Glutamatergic neuron (in vitro differentiated cells): ENCODE data around the gene SLC35E1. TPM values are rescaled to one million over a fixed set of nuclear protein-coding genes. Genes with fewer than 3 reads are reported as not detected.

Experiments
- DNase-seq: peaks from one replicate; pipeline ENCODE4 v3.0.0; 2022
- H3K27ac Mint-ChIP-seq: one replicate; pipeline ENCODE4 v1.8.0; 2020; ENCODE audit warnings: mild to moderate bottlenecking, mixed read lengths, inconsistent platforms; ENCODE audit not compliant: unreplicated experiment
- H3K27me3 Mint-ChIP-seq: one replicate; pipeline ENCODE4 v1.8.0; 2020; ENCODE audit warnings: mild to moderate bottlenecking, moderate library complexity, mixed read lengths, inconsistent platforms; ENCODE audit not compliant: unreplicated experiment
- H3K36me3 Mint-ChIP-seq: one replicate; pipeline ENCODE4 v1.8.0; 2020; ENCODE audit warnings: mild to moderate bottlenecking, mixed read lengths, inconsistent platforms; ENCODE audit not compliant: unreplicated experiment
- H3K4me1 Mint-ChIP-seq: one replicate; pipeline ENCODE4 v1.8.0; 2020; ENCODE audit warnings: mild to moderate bottlenecking, low read depth, mixed read lengths, inconsistent platforms; ENCODE audit not compliant: unreplicated experiment
- H3K4me3 Mint-ChIP-seq: one replicate; pipeline ENCODE4 v1.8.0; 2020; ENCODE audit warnings: mild to moderate bottlenecking, mixed read lengths, inconsistent platforms; ENCODE audit not compliant: unreplicated experiment
- H3K9me3 Mint-ChIP-seq: one replicate; pipeline ENCODE4 v1.8.0; 2020; ENCODE audit warnings: mild to moderate bottlenecking, moderate library complexity, mixed read lengths, inconsistent platforms; ENCODE audit not compliant: unreplicated experiment
- CTCF ChIP-seq: fragments of 200-600 bp; sonication (generic); IDR thresholded peaks from one replicate; pipeline ENCODE4 v1.5.0; 2021; ENCODE audit not compliant: partially characterized antibody, unreplicated experiment
- total RNA-seq: library from RNA; stranded (reverse); fragmentation: NEBNext Ultra II Directional; extraction: Animal tissue kit (Norgen Biotek cat#: 25700); gene quantifications from one replicate; pipeline ENCODE4 v1.2.1, GENCODE V29; 2021; ENCODE audit not compliant: unreplicated experiment

SLC35E1 gene
- total RNA-seq, 1 donor from 2014 or later: 31.9 TPM

DNA sequence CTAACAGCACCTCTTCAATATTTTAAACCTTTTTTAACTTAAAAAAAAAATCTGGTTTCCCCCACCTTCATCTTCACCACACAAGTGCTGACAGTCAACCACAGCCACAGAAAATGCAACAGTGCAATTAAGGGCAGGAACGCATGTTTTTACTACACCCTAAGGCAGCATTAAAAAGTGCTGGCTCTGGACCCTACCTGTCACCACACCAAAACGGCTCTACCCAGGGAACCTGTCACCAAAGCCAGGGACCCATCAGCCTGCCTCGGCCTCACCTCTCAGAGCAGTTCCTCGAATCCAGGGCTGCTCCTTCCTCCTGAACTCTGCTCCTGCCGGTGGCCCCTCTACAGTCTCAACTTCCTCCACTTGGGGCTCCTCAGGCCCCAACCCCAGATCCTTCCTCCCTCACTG lies 22.5 kb upstream of the SLC35E1 start:
- no peak overlapping the region for H3K27ac Mint-ChIP-seq

GRCh38 chr19:16594131-16594586 lies 21.9 kb upstream of the SLC35E1 start:
- no peak for TF ChIP-seq CTCF
- no peaks in the 10 kb centered on the region for H3K36me3 Mint-ChIP-seq

More for the DNA sequence above, 22.5 kb upstream of the SLC35E1 start:
- Mint-ChIP-seq H3K9me3 (peaks cover 7% of the 10 kb centered on the region), H3K4me3 (no peak overlapping the region), H3K4me1 (peaks cover 49% of the 10 kb centered on the region), H3K27me3 (peaks cover 9% of the 10 kb centered on the region), H3K36me3 (no peaks in the 10 kb centered on the region)
- DNase-seq: no peak
- no peak for TF ChIP-seq CTCF

DNA sequence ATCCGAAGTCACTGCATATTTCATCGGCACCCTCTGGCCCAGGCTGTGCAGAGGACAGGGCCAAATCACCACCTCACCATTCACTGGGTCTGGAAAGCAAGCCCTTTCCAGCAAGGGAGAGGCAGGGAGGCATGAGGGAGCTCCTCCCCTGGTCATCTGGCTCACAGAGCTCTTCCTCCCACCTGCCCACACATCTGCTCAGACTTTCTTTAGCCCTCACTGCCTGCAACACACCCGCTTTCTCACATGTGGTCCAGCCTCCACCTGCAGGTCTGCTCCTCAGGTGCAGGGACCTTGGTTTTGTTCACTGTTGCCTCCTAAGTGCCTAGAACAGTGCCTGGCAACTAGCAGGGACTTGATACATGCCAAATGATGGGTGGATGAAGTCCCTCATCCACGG lies 21.0 kb upstream of the SLC35E1 start:
- DNase-seq: no peak
- peaks cover 5% of the 10 kb centered on the region for H3K27me3 Mint-ChIP-seq
- H3K27ac Mint-ChIP-seq: no peak overlapping the region
- peaks cover 7% of the 10 kb centered on the region for H3K9me3 Mint-ChIP-seq
- peak overlapping the region; percentile 67 for H3K4me3 Mint-ChIP-seq
- no peaks in the 10 kb centered on the region for H3K36me3 Mint-ChIP-seq
- peaks cover 46% of the 10 kb centered on the region for H3K4me1 Mint-ChIP-seq
- TF ChIP-seq CTCF: no peak

More at GRCh38 chr19:16594131-16594586, 21.9 kb upstream of the SLC35E1 start:
- peaks cover 7% of the 10 kb centered on the region for H3K9me3 Mint-ChIP-seq
- H3K4me3 Mint-ChIP-seq: no peak overlapping the region
- no peak for DNase-seq
- peaks cover 7% of the 10 kb centered on the region for H3K27me3 Mint-ChIP-seq
- peaks cover 48% of the 10 kb centered on the region for H3K4me1 Mint-ChIP-seq
- H3K27ac Mint-ChIP-seq: no peak overlapping the region

GRCh38 chr19:16591803-16592556 lies 19.8 kb upstream of the SLC35E1 start:
- peak overlapping the region; percentile 33 for H3K27ac Mint-ChIP-seq
- H3K4me1 Mint-ChIP-seq: peaks cover 49% of the 10 kb centered on the region
- DNase-seq: no peak
- H3K4me3 Mint-ChIP-seq: peak overlapping the region; percentile 42
- no peak for TF ChIP-seq CTCF
- no peaks in the 10 kb centered on the region for H3K36me3 Mint-ChIP-seq
- H3K27me3 Mint-ChIP-seq: peaks cover 5% of the 10 kb centered on the region
- H3K9me3 Mint-ChIP-seq: peaks cover 10% of the 10 kb centered on the region
